Measurements from ENCODE around the gene DERL3.

Gene DERL3

GRCh38 chr22:23816156-23816976, 22.4 kb downstream of the DERL3 start:
- DNase-seq (ENCODE audit: low read depth): no peak
- Histone ChIP-seq H3K4me1 (ENCODE audit: control insufficient read depth, insufficient read depth, low read length) (peaks cover 4% of the 10 kb centered on the region), H3K36me3 (ENCODE audit: control insufficient read depth, insufficient read depth, low read length, severe bottlenecking) (peaks cover 54% of the 10 kb centered on the region), H3K4me3 (ENCODE audit: low read length) (no peak overlapping the region), H3K9me3 (ENCODE audit: control insufficient read depth, low read length) (no peaks in the 10 kb centered on the region), H3K27me3 (replicated peaks; ENCODE audit: control insufficient read depth, insufficient read depth, low read length) (no peaks in the 10 kb centered on the region), H3K9ac (ENCODE audit: low read length) (no peak overlapping the region)

- peaks cover 4% of the 10 kb centered on the region for H3K4me1 ChIP-seq (ENCODE audit: control insufficient read depth, insufficient read depth, low read length)
- no peak for DNase-seq (ENCODE audit: low read depth)
- H3K9me3 ChIP-seq (ENCODE audit: control insufficient read depth, low read length): no peaks in the 10 kb centered on the region
- no peaks in the 10 kb centered on the region for H3K27me3 ChIP-seq (replicated peaks; ENCODE audit: control insufficient read depth, insufficient read depth, low read length)
- peaks cover 54% of the 10 kb centered on the region for H3K36me3 ChIP-seq (ENCODE audit: control insufficient read depth, insufficient read depth, low read length, severe bottlenecking)
- no peak overlapping the region for H3K4me3 ChIP-seq (ENCODE audit: low read length)
- no peak overlapping the region for H3K9ac ChIP-seq (ENCODE audit: low read length)
Measured at GRCh38 chr22:23815541-23816155, 23.2 kb downstream of the DERL3 start.

- DNase-seq (ENCODE audit: low read depth): no peak
- Histone ChIP-seq H3K9ac (ENCODE audit: low read length) (no peak overlapping the region), H3K36me3 (ENCODE audit: control insufficient read depth, insufficient read depth, low read length, severe bottlenecking) (peaks cover 28% of the 10 kb centered on the region), H3K4me3 (ENCODE audit: low read length) (no peak overlapping the region), H3K27me3 (replicated peaks; ENCODE audit: control insufficient read depth, insufficient read depth, low read length) (no peaks in the 10 kb centered on the region), H3K9me3 (ENCODE audit: control insufficient read depth, low read length) (no peaks in the 10 kb centered on the region), H3K4me1 (ENCODE audit: control insufficient read depth, insufficient read depth, low read length) (peaks cover 4% of the 10 kb centered on the region)
Measured at GRCh38 chr22:23812378-23812777, 26.4 kb downstream of the DERL3 start.

GRCh38 chr22:23806837-23807236, 32.0 kb downstream of the DERL3 start:
- peaks cover 64% of the 10 kb centered on the region for H3K36me3 ChIP-seq (ENCODE audit: control insufficient read depth, insufficient read depth, low read length, severe bottlenecking)
- DNase-seq (ENCODE audit: low read depth): no peak

GRCh38 chr22:23804781-23805291, 34.0 kb downstream of the DERL3 start:
- H3K36me3 ChIP-seq (ENCODE audit: control insufficient read depth, insufficient read depth, low read length, severe bottlenecking): peaks cover 75% of the 10 kb centered on the region
- H3K4me3 ChIP-seq (ENCODE audit: low read length): no peak overlapping the region
- H3K9ac ChIP-seq (ENCODE audit: low read length): no peak overlapping the region
- H3K4me1 ChIP-seq (ENCODE audit: control insufficient read depth, insufficient read depth, low read length): peaks cover 4% of the 10 kb centered on the region
- no peak for DNase-seq (ENCODE audit: low read depth)
- no peaks in the 10 kb centered on the region for H3K27me3 ChIP-seq (replicated peaks; ENCODE audit: control insufficient read depth, insufficient read depth, low read length)
- no peaks in the 10 kb centered on the region for H3K9me3 ChIP-seq (ENCODE audit: control insufficient read depth, low read length)

More at GRCh38 chr22:23806837-23807236, 32.0 kb downstream of the DERL3 start:
- Histone ChIP-seq H3K9me3 (ENCODE audit: control insufficient read depth, low read length) (no peaks in the 10 kb centered on the region), H3K9ac (ENCODE audit: low read length) (no peak overlapping the region), H3K4me1 (ENCODE audit: control insufficient read depth, insufficient read depth, low read length) (peaks cover 4% of the 10 kb centered on the region), H3K4me3 (ENCODE audit: low read length) (no peak overlapping the region), H3K27me3 (replicated peaks; ENCODE audit: control insufficient read depth, insufficient read depth, low read length) (no peaks in the 10 kb centered on the region)

GRCh38 chr22:23803001-23803819, 35.6 kb downstream of the DERL3 start:
- no peak for DNase-seq (ENCODE audit: low read depth)
- peaks cover 81% of the 10 kb centered on the region for H3K36me3 ChIP-seq (ENCODE audit: control insufficient read depth, insufficient read depth, low read length, severe bottlenecking)
- no peaks in the 10 kb centered on the region for H3K9me3 ChIP-seq (ENCODE audit: control insufficient read depth, low read length)
- peaks cover 4% of the 10 kb centered on the region for H3K4me1 ChIP-seq (ENCODE audit: control insufficient read depth, insufficient read depth, low read length)
- no peak overlapping the region for H3K9ac ChIP-seq (ENCODE audit: low read length)
- H3K27me3 ChIP-seq (replicated peaks; ENCODE audit: control insufficient read depth, insufficient read depth, low read length): no peaks in the 10 kb centered on the region
- H3K4me3 ChIP-seq (ENCODE audit: low read length): no peak overlapping the region

- Histone ChIP-seq H3K4me3 (ENCODE audit: low read length) (no peak overlapping the region), H3K9me3 (ENCODE audit: control insufficient read depth, low read length) (no peaks in the 10 kb centered on the region), H3K27me3 (replicated peaks; ENCODE audit: control insufficient read depth, insufficient read depth, low read length) (no peaks in the 10 kb centered on the region), H3K36me3 (ENCODE audit: control insufficient read depth, insufficient read depth, low read length, severe bottlenecking) (peaks cover 82% of the 10 kb centered on the region), H3K9ac (ENCODE audit: low read length) (no peak overlapping the region), H3K4me1 (ENCODE audit: control insufficient read depth, insufficient read depth, low read length) (peaks cover 4% of the 10 kb centered on the region)
- DNase-seq (ENCODE audit: low read depth): no peak
Measured at GRCh38 chr22:23801886-23802377, 36.9 kb downstream of the DERL3 start.

- Histone ChIP-seq H3K9me3 (ENCODE audit: control insufficient read depth, low read length) (no peaks in the 10 kb centered on the region), H3K4me3 (ENCODE audit: low read length) (no peak overlapping the region), H3K9ac (ENCODE audit: low read length) (no peak overlapping the region), H3K27me3 (replicated peaks; ENCODE audit: control insufficient read depth, insufficient read depth, low read length) (no peaks in the 10 kb centered on the region), H3K4me1 (ENCODE audit: control insufficient read depth, insufficient read depth, low read length) (peaks cover 9% of the 10 kb centered on the region), H3K36me3 (ENCODE audit: control insufficient read depth, insufficient read depth, low read length, severe bottlenecking) (peaks cover 77% of the 10 kb centered on the region)
- no peak for DNase-seq (ENCODE audit: low read depth)
Measured at GRCh38 chr22:23801238-23801821, 37.5 kb downstream of the DERL3 start.

GRCh38 chr22:23800297-23801237, 38.2 kb downstream of the DERL3 start:
- Histone ChIP-seq H3K4me1 (ENCODE audit: control insufficient read depth, insufficient read depth, low read length) (peaks cover 12% of the 10 kb centered on the region), H3K27me3 (replicated peaks; ENCODE audit: control insufficient read depth, insufficient read depth, low read length) (no peaks in the 10 kb centered on the region), H3K36me3 (ENCODE audit: control insufficient read depth, insufficient read depth, low read length, severe bottlenecking) (peaks cover 74% of the 10 kb centered on the region), H3K4me3 (ENCODE audit: low read length) (no peak overlapping the region), H3K9me3 (ENCODE audit: control insufficient read depth, low read length) (no peaks in the 10 kb centered on the region), H3K9ac (ENCODE audit: low read length) (no peak overlapping the region)
- no peak for DNase-seq (ENCODE audit: low read depth)

- H3K4me3 ChIP-seq (ENCODE audit: low read length): no peak overlapping the region
- H3K4me1 ChIP-seq (ENCODE audit: control insufficient read depth, insufficient read depth, low read length): peaks cover 15% of the 10 kb centered on the region
- no peaks in the 10 kb centered on the region for H3K27me3 ChIP-seq (replicated peaks; ENCODE audit: control insufficient read depth, insufficient read depth, low read length)
- no peaks in the 10 kb centered on the region for H3K9me3 ChIP-seq (ENCODE audit: control insufficient read depth, low read length)
- no peak for DNase-seq (ENCODE audit: low read depth)
- no peak overlapping the region for H3K9ac ChIP-seq (ENCODE audit: low read length)
- H3K36me3 ChIP-seq (ENCODE audit: control insufficient read depth, insufficient read depth, low read length, severe bottlenecking): peaks cover 61% of the 10 kb centered on the region
Measured at GRCh38 chr22:23796461-23796860, 42.3 kb downstream of the DERL3 start.

Measured in adipocyte (in vitro differentiated cells).